GM12892 (cell line): Measurements from ENCODE around the gene ATP11A.

ENCODE experiments used
- POLR2A ChIP-seq: IDR thresholded peaks from 2 replicates; pipeline ENCODE4 v1.6.1; 2011; ENCODE audit warnings: low read depth, low read length, control low read depth
- POLR2AphosphoS5 ChIP-seq: IDR thresholded peaks from 2 replicates; pipeline ENCODE4 v1.6.1; 2011; ENCODE audit warnings: low read depth, low read length, control low read depth
- TAF1 ChIP-seq: IDR thresholded peaks from 2 replicates; pipeline ENCODE4 v1.6.1; 2011; ENCODE audit warnings: low read depth, mild to moderate bottlenecking, control low read depth, low read length, borderline replicate concordance

- TF ChIP-seq POLR2A (no peak), POLR2AphosphoS5 (no peak), TAF1 (no peak)
Observed at GRCh38 chr13:112723771-112724170, 33.9 kb downstream of the ATP11A start.
